ENCODE results near the gene PLSCR2. TPM values are rescaled to one million over a fixed set of nuclear protein-coding genes. Genes with fewer than 3 reads are reported as not detected.

The PLSCR2 gene
- polyA plus RNA-seq, 3 donors = not detected

GRCh38 chr3:146386936-146387335, 82.4 kb downstream of the PLSCR2 start:
- Mint-ChIP-seq H3K27ac (no peak overlapping the region), H3K36me3 (no peaks in the 10 kb centered on the region)

GRCh38 chr3:146384786-146385185, 84.6 kb downstream of the PLSCR2 start:
- H3K27me3 Mint-ChIP-seq (ENCODE audit: low read depth in 3 of 3) = peaks cover 0 to 2% (median 0%) of the 10 kb centered on the region in 3 donors

More at GRCh38 chr3:146386936-146387335, 82.4 kb downstream of the PLSCR2 start:
- no peak overlapping the region for H2AFZ ChIP-seq (ENCODE audit: insufficient read depth, low read depth, low read length, poor library complexity, severe bottlenecking)
- no peak overlapping the region for H3K9ac ChIP-seq (ENCODE audit: insufficient read depth, low read length, poor library complexity, severe bottlenecking)
- no peaks in the 10 kb centered on the region for H3K36me3 ChIP-seq (replicated peaks in 1 of 2; ENCODE audit: control insufficient read depth in 1 of 2, insufficient read depth in 2 of 2, low read length in 2 of 2)
- H3K4me1 ChIP-seq (ENCODE audit: control insufficient read depth in 1 of 2, insufficient read depth in 2 of 2, low read length in 2 of 2) = no peaks in the 10 kb centered on the region
- H3K4me3 ChIP-seq (replicated peaks in 1 of 3; ENCODE audit: low read depth in 2 of 3, low read length in 3 of 3) = no peak overlapping the region
- no peaks in the 10 kb centered on the region for H4K20me1 ChIP-seq (ENCODE audit: insufficient read depth, low read length)
- H3K4me3 Mint-ChIP-seq = no peak overlapping the region
- H3K9me3 ChIP-seq (replicated peaks in 1 of 2; ENCODE audit: control insufficient read depth in 1 of 2, insufficient read depth in 1 of 2, low read length in 2 of 2) = no peaks in the 10 kb centered on the region
- peaks cover 0 to 3% (median 0%) of the 10 kb centered on the region in 7 donors for H3K9me3 Mint-ChIP-seq
- intact Hi-C loops (cut with micrococcal nuclease) = no loop called here
- no peak for TF ChIP-seq CTCF (IDR thresholded peaks at IDR 0.05)
- DNase-seq = no peak
- H3K4me1 Mint-ChIP-seq = no peaks in the 10 kb centered on the region
- H3K27me3 Mint-ChIP-seq (ENCODE audit: low read depth in 3 of 3) = peaks cover 0 to 2% (median 0%) of the 10 kb centered on the region in 3 donors
- H3K79me2 ChIP-seq (ENCODE audit: insufficient read depth, low read length) = no peaks in the 10 kb centered on the region
- WGBS (ENCODE audit: insufficient coverage) = no CpG with 5 or more reads among the region's 1 CpG
- no peak overlapping the region for H3K27ac ChIP-seq (ENCODE audit: low read depth in 1 of 2, low read length in 2 of 2)
- H3K4me2 ChIP-seq (replicated peaks; ENCODE audit: extremely low read depth, low read length, poor library complexity, severe bottlenecking) = no peak overlapping the region
- no peaks in the 10 kb centered on the region for H3K27me3 ChIP-seq (ENCODE audit: control insufficient read depth in 2 of 2, insufficient read depth in 2 of 2, low read length in 2 of 2)

More at GRCh38 chr3:146384786-146385185, 84.6 kb downstream of the PLSCR2 start:
- no peaks in the 10 kb centered on the region for H3K4me1 ChIP-seq (ENCODE audit: control insufficient read depth in 1 of 2, insufficient read depth in 2 of 2, low read length in 2 of 2)
- Mint-ChIP-seq H3K27ac (no peak overlapping the region), H3K4me3 (no peak overlapping the region), H3K36me3 (no peaks in the 10 kb centered on the region), H3K9me3 (peaks cover 0 to 4% (median 2%) of the 10 kb centered on the region in 7 donors), H3K4me1 (no peaks in the 10 kb centered on the region)
- no peak overlapping the region for H3K9ac ChIP-seq (ENCODE audit: insufficient read depth, low read length, poor library complexity, severe bottlenecking)
- H3K4me3 ChIP-seq (replicated peaks in 1 of 3; ENCODE audit: low read depth in 2 of 3, low read length in 3 of 3) = no peak overlapping the region
- H3K27ac ChIP-seq (ENCODE audit: low read depth in 1 of 2, low read length in 2 of 2) = no peak overlapping the region
- no peaks in the 10 kb centered on the region for H4K20me1 ChIP-seq (ENCODE audit: insufficient read depth, low read length)
- no peaks in the 10 kb centered on the region for H3K36me3 ChIP-seq (replicated peaks in 1 of 2; ENCODE audit: control insufficient read depth in 1 of 2, insufficient read depth in 2 of 2, low read length in 2 of 2)
- H3K27me3 ChIP-seq (ENCODE audit: control insufficient read depth in 2 of 2, insufficient read depth in 2 of 2, low read length in 2 of 2) = no peaks in the 10 kb centered on the region
- H3K9me3 ChIP-seq (replicated peaks in 1 of 2; ENCODE audit: control insufficient read depth in 1 of 2, insufficient read depth in 1 of 2, low read length in 2 of 2) = peaks cover 0 to 7% of the 10 kb centered on the region in 2 donors
- no peak for TF ChIP-seq CTCF (IDR thresholded peaks at IDR 0.05)
- intact Hi-C loops (cut with micrococcal nuclease) = no loop called here
- H3K79me2 ChIP-seq (ENCODE audit: insufficient read depth, low read length) = no peaks in the 10 kb centered on the region
- no peak overlapping the region for H3K4me2 ChIP-seq (replicated peaks; ENCODE audit: extremely low read depth, low read length, poor library complexity, severe bottlenecking)
- no peak overlapping the region for H2AFZ ChIP-seq (ENCODE audit: insufficient read depth, low read depth, low read length, poor library complexity, severe bottlenecking)
- no peak for DNase-seq

Other genes starting within 250 kb of the PLSCR2 start
- under 1 TPM in 1 of 3 donors, not detected in 2; 0.05 TPM for gene PLSCR4, start 218.5 kb downstream of the PLSCR2 start, polyA plus RNA-seq
- 100 to 1,000 TPM; 103 to 221 (median 127) TPM for gene PLSCR1, start 75.0 kb upstream of the PLSCR2 start, polyA plus RNA-seq
- not detected for gene PLSCR5, start 135.8 kb upstream of the PLSCR2 start, polyA plus RNA-seq

Data from CD14-positive monocyte (primary cell).